NCI-H128 (cell line): Measurements from ENCODE around the gene COQ3.

Source experiments
- DNase-seq: peaks from one replicate; lab custom pipeline; 2025; ENCODE audit not compliant: unreplicated experiment; lab: John Stamatoyannopoulos, UW

Gene COQ3, protein sequence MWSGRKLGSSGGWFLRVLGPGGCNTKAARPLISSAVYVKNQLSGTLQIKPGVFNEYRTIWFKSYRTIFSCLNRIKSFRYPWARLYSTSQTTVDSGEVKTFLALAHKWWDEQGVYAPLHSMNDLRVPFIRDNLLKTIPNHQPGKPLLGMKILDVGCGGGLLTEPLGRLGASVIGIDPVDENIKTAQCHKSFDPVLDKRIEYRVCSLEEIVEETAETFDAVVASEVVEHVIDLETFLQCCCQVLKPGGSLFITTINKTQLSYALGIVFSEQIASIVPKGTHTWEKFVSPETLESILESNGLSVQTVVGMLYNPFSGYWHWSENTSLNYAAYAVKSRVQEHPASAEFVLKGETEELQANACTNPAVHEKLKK

DNA sequence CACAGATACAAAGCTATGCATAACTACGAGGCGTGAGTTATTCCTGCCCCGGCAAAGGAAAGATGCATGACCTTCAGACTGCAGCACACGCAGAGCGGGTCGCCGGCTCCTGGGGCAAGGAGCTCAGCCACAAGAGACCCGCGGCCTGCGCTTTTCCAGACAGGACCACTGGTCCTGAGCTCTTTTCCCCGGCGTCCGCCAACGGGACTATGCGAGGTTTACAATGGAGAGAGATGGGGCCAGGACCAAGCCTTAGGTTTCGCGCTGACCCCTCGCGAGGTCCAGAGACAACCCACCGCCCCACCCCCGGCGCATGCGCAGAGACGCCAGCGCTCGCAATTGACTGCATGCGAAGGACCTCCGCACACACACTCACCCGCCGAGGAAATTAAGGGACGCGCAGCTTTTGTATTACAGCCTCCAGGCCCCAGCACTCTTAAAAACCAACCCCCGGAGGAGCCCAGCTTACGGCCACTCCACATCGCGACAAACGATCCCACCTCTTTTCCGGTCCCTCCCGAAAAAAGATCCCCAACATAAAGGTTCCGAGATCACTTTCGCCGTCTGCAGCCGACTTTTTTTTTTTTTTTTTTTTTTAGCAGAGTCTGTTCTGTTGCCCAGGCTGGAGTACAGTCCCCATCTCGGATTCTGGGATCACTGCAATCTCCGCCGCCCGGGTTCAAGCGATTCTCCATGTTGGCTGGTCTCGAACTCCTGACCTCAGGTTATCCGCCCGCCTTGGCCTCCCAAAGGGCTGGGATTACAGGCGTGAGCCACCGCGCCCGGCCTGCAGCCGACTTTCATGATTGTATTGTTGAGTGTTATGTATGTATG is at the start of gene COQ3:
Gene COQ3, minus strand, starts transcription at position 498 of the 834 bp plus-strand sequence. Its CDS starts 16 bp downstream, at position 482.
- peak; percentile 11 for DNase-seq

DNA sequence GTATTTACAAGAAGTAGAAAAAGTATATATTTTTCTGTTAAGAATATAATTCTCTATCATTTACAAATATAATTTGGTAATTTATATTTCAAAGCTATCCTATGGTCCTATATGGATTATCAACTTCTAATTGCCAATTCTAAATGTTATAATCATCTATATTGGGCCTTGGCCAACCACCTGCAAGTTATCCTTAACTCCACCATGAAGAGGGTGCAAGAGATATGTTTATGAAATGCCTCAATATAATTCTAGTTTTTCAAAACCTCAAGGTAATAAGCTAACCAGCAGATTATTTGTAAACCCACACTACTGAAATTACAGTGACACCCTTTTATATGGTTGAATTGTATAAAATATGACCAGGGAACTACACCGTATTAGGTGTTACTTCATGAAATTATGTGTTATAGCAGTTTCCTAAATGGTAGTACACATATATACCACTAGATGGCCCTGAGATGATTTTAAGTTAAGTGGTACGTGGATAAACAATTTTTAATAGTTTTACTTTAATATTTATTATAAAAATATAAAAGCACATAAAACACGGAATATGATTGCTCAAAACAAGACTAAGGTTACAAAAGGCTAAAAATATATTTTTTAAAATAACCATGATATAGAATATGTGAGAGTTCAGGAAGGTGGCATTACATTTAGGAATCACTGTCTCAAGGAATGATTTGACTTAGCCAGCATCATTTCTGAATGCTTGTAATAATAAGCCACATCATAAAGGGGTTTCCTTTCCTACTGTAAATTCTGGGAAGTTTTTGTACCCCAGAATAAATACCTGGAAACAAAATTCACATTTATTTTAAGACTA is 40.9 kb upstream of the COQ3 start:
- DNase-seq: no peak

DNA sequence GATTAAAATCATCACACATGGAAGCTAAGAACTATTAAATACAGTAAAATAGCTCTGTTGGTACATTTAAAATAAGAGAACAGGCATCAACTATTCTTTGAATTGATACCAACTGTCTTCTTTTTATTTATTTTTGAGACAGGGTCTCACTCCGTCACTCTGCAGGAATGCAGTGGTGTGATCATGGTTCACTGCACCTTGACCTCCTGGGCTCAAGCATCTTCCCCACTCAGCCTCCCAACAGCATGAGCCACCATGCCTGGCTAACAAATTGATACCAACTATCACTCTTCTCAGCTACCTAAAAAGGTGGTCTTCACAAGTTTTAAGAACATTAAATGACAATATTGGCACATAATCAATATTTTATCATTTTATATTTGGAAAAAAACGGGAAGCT is 38.9 kb upstream of the COQ3 start:
- no peak for DNase-seq

DNA sequence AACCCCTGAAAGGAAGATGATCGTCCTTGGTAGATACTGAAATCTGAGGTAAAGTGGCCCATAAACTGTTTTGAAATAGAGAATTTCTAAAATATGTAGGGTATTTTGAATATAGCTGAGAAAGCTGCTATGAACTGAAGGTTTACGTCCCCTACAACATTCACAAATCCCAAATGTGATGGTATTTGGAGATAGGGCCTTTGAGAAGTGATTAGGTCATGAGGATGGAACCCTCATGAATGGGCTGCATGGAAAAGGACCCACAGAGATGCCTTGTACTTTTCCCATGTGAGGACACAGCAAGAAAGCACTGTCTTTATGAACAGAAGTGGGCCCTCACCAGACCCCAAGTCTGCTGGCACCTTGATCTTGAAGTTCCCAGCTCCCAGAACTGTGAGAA is 37.9 kb upstream of the COQ3 start:
- no peak for DNase-seq

DNA sequence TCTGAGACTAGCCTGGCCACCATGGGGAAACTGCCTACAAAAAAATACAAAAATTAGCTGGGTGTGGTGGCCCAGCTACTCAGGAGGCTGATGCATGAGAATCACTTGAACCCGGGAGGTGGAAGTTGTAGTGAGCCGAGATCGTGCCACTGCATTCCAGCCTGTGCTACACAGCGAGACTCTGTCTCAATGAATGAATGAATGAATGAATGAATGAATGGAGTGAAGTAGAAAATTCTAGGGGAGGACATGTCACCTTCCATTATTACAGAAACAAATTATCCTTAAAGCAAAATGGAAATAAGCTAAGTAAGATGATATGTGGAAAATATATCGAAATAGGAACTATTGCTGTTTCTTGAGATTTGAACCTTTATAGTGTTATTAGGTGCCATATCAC is 34.0 kb upstream of the COQ3 start:
- DNase-seq: no peak

DNA sequence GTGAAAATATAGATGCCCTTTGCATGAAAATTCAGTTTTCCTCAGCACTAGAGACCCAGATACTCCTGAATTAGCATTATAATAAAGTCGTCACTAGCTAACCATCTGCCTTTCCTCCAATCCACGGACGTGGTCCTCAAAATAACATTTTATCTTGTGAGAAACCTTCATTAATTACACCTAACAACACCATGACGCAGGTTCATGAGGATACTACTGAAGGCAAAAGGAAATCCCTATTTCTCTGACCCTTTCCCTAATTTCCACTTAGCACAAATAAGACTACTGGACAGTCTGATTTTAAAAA is 32.4 kb upstream of the COQ3 start:
- DNase-seq: no peak

DNA sequence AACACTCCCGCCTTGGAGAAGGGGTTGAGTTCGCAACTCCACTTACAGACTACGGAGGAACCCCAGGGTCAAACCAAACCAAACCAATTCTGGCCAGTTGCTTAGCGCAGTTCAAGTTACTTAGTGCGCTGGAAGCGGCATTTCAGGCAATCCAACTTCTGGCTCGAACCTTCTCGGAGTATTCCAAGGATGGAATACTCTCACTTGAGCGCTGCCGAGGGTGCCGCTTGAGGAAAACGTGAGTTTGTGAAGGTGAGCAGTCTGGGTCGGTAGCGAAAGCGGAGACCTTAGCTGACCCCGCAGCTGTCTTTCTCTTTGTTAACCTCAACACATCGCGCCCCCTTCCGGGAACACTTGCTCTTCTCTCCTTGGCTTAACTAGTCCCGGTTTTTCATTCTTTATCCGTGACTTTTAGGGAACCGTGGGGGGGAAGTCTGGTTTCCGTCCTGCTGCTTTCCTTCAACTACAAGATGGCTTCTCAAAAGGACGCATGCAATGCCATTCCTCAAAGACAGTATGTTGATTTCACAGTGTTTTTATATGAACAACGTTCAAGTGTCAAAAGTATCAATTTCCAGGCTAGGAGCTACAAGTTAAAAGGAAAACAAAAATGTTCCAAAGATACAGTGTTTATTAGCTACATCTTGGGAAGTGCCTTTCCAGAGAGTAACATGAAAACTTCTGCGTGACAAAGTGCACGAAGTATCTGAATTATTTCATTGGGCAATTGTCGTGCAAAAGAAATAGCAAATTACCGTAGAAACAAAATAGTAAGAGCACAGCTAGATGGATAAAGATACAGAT is 31.9 kb upstream of the COQ3 start:
- DNase-seq: peak; percentile 70

DNA sequence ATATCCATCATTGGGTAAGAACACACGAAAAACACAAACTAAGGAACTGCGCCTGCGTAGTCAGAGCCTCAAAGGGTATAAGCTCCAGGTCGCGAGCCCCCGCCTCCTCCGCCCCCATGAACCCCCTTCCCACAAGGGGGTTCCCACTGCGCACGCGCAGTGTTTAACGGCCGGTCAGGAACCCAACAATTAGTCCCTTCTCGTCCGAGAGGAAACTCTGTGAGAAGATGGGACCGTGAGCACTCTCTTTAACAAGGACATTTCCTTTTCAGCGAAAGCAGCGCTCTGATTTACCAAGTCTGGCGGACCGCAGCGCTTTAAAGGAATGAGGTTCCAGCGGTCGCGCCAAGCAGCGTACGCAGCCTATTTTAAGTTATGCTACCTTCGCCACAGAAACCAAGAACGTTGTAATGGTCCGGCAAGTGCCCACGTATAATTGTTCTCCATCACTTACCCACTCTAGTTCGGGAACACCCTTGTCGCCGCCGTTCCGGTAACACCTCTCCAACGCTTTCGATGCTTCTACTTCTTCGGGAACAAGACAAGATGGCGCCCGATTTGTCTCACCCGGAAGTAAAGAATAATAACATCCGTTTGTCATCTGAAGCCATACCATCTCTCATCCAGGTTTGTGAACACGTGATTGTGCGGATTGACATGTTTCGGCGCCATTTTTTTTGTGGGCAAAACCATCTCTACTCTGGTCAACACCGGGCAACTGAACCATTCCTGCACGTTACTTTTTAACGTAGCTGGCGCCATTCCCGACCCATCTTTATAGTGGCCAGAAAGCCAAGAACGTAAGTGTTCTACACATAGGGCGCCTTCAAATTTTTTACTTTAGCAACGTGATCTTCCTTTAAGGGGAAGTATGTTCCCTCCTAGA is 31.0 kb upstream of the COQ3 start, which contains the start of gene PNISR:
Gene PNISR, minus strand, starts transcription at position 548 of the 886 bp plus-strand sequence. CDS start 10,649 bp downstream, outside the sequence.
- DNase-seq: peak; percentile 89

DNA sequence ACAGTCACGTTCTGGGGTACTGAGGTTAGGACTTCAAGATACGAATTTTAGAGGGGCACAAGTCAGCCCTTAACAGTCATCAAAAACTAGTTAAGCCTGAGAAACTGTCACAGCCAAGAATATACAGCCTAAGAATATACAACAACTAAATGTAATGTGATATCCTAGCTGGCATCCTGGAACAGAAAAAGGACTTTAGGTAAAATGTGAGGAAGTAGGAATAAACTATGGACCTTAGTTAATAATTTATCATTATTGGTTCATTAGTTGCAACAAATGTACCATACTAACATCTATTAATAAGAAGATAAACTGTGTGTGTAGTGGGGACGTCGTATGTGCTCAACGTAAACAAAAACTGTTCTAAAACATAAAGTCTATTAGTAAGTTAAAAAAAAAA is 30.0 kb upstream of the COQ3 start:
- no peak for DNase-seq

DNA sequence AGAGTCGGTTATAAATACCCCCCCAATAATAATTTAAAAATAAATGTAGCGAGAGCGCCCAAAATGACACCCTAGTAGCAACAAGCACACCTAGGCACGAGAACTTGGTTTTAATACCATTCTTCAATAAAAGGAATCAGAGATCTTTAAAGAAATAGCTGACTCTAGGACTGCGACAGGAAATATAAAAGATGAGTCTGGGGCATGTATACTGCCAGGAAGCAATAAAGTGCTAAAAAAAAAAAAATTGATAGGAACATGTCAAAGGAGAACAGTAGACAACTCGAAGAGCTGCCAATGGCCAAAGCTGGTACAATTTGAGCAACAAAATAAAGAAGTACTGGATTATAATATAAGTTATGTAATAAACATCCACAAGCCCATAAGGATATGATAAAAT is 28.9 kb upstream of the COQ3 start:
- no peak for DNase-seq

DNA sequence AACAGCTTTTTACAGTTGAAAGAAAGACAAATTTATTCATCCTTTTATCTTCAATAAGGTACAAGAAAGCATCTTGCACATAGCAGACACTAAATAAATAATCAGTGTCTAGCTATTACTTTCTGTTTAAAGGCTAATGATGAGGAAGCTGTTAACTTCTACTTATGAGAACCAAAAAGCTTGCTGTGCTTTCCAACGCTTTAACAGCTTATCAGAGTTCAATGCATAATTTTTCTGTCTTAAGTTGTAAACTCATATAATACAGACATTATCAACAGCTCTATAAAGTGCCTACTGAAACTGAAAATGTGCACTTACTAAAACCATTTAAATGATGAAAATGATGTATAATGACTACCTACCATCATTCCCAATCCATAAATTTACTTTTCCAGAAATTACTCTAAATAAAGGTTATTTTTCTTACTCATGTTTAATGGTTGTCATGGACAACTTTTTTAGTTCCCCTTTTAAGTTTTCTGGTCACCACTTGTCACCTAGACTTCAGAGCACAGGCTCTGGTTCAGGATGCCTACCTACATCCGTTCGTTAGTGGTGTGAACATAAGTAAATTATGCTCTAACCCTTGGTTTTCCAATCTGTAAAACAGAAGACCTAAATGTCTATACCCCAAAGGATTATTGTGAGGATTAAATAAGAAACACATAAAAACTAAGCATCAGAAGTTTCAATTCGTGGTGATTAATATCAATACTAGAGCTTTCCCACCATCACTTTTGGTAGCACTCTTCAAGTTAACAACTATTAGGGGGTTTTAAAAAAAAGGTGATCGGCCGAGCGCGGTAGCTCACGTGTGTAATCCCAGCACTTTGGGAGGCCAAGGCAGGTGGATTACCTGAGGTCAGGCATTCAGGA is 23.1 kb upstream of the COQ3 start:
- no peak for DNase-seq

DNA sequence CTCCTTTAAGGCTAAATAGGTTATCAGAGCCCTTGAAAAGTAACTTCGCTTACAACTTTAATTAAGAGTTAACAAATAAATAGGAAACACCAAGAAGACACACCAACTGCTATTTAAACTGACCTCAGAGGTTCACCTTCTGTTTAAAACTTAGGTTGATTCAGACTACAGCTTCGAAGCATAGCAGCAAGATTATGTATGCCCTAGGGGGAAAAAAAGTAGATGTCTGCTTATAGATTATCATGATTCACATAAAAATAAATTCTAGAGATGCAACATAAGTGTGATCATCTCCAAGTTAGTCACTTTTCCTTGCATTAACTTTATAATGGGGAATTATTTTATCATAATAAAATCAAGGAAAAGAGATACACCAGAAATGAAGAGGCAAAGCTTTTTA is 22.2 kb upstream of the COQ3 start:
- DNase-seq: no peak

DNA sequence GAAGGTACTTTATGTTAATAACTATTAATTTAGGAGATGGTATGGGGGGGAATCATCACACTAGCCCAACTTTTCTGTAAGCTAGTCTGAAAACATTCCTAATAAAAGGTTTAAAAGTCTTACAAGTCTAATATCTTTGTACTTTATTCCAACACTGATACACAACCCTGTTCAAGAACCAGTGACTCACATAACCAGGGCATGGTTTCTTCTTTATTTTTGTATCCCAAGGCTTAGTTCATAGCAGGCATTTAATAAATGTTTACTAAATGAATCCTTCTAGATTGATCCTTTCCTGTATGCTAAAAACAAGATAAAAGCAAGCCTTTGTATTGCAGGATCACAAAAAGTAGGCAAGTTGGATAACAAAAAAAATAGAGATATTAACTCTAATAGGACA is 21.5 kb upstream of the COQ3 start:
- no peak for DNase-seq

DNA sequence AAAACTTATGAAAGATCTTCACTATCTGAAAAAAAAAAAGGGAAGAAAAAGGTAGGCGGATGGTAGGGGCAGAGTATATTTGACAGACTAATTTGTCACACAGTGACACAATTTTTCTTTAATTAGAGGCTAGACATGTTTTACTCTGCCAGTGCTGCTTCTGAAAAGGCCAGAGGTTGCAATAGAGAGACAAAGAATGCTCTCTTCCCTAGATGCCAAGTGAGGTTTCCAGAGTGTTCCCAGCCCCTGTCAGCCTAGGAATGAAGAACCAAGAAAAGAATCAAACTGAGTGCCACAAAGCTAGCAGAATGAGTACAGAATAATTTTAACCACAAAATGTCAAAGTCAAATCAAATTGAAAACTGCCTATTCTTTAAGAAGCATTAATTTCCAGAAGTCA is 18.1 kb upstream of the COQ3 start:
- DNase-seq: no peak

DNA sequence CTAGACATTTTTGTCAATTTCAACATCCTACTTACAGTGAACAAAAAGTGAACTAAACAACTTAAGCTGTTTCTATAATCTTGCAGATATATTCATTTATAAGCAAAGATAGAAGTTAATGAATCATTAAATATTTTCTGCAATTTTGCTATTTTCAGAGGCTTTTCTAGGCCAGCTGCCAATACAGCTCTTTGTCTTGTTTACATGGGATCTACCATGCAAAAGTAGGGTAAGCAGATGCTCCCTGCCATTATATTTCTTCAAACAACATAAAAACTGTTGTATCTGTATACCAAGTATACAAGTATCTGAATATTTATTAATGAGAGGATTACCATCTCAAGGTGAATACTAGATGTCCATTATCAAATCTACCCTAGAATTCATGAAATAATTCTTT is 15.7 kb upstream of the COQ3 start:
- no peak for DNase-seq

DNA sequence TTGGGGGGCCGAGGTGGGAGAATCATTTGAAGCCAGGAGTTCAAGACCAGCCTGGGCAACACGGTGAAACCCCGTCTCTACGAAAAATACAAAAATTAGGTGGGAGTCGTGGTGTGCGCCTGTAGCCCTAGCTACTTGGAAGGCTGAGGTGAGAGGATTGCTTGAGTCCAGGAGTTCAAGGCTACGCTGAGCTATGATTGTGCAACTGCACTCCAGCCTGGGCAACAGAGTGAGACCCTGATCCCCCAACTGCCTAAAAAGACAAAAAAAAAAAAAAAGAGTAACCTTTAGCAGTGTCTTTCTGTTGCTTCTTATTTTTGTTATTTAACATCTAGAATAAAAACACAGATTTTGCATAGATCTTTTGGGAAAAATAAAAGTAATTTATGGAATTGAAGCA is 13.1 kb upstream of the COQ3 start:
- DNase-seq: no peak

DNA sequence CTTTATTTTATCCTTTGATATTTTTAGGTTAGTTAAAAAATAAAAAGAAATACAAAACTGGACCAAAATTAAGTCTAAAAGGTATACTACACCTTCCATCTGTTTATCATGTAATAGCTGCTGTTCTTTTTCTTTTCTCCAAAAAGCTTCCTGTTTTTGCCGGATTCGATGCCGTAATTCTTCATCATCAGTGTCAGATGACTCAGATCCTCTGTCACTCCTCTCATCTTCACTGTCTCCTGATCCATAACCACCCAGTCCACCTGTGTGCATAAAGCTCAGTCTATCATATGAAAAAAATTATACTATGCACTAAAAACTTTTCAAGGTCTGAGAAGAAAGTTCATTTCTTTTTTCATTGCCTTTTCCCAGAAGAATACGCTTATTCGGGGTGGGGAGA is 8.5 kb upstream of the COQ3 start:
- DNase-seq: no peak

DNA sequence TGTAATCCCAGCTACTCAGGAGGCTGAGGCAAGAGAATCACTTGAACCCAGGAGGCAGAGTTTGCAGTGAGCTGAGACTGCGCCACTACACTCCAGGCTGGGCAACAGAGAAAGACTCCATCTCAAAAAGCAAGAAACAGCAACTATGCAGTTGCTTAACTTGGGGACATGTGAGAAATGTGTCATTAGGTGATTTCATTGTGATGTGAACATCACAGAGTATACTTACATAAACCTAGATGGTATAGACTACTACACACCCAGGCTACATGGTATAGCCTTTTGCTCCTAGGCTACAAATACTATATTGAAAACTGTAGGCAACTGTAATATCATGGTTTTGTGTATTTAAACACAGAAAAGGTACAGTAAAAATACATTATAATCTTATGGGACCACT is 3.3 kb upstream of the COQ3 start:
- DNase-seq: no peak

DNA sequence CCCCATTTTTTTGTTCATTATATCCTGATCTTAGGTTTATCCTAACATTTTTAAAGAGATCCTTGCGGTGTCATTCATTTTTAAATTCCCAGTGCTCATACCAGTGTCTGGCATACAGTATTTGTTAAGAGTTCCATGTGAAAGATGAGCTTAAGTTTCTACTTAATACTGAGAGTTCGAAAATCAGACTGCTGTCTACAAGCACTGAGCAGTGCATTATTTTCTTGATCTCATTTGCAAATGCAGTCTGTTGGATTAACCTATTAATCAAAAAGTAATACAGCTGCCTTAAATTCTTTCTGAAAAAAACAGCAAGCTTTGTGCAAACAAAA is 663 bp downstream of the COQ3 start:
- no peak for DNase-seq
